ENCODE data around the gene WDR74. TPM values are rescaled to one million over a fixed set of nuclear protein-coding genes. Genes with fewer than 3 reads are reported as not detected.
A peak's percentile ranks its signal among the peaks of the same experiment; 100 is the strongest.

WDR74 gene
- polyA plus RNA-seq, 2 of the 4 experiments (the other 2 are of a cell fraction): 52.9 to 90.6 TPM

DNA sequence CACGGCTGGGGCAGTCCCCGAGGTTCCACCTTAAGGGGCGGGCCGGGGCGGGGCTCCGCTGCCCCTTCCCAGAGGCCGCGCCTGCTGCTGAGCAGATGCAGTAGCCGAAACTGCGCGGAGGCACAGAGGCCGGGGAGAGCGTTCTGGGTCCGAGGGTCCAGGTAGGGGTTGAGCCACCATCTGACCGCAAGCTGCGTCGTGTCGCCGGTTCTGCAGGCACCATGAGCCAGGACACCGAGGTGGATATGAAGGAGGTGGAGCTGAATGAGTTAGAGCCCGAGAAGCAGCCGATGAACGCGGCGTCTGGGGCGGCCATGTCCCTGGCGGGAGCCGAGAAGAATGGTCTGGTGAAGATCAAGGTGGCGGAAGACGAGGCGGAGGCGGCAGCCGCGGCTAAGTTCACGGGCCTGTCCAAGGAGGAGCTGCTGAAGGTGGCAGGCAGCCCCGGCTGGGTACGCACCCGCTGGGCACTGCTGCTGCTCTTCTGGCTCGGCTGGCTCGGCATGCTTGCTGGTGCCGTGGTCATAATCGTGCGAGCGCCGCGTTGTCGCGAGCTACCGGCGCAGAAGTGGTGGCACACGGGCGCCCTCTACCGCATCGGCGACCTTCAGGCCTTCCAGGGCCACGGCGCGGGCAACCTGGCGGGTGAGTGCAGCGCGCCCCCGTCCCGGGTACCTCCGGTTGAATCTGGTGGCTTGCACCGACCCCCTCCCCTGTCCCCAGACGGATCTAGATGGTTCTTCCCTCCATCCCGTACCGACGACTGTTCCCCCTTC is 41.6 kb upstream of the WDR74 start, which contains the start of gene SLC3A2:
Gene SLC3A2, plus strand, starts transcription at position 94 of the 776 bp plus-strand sequence. Its CDS starts 128 bp downstream, at position 222.
- FAIRE-seq: no peak
- 3% methylated on average over 38 of the region's 69 CpGs for WGBS (ENCODE audit: missing lambda C conversion rate)
- POLR2A ChIA-PET: interaction anchor here (0.5 to 3.2 kb wide), 17 partner anchors 9 to 791 kb away, joined by 3 to 48 read pairs (median 6); partner anchors contain the start of genes HNRNPUL2, POLR2G, STX5 and TEX54
- Histone ChIP-seq H3K4me2 (peak within 1 kb of the TSS; percentile 95), H3K4me3 (peak within 1 kb of the TSS; percentile 89), H3K4me1 (peaks cover 47% of the 10 kb centered on the region), H3K9me3 (no peaks in the 10 kb centered on the region), H3K27ac (peak within 1 kb of the TSS; percentile 97 to 100)
- TF ChIP-seq SMC3 (IDR thresholded peaks at IDR 0.05): peak; percentile 12; the same call in 1 of the 3 replicates
- TF ChIP-seq, protein P1, sequence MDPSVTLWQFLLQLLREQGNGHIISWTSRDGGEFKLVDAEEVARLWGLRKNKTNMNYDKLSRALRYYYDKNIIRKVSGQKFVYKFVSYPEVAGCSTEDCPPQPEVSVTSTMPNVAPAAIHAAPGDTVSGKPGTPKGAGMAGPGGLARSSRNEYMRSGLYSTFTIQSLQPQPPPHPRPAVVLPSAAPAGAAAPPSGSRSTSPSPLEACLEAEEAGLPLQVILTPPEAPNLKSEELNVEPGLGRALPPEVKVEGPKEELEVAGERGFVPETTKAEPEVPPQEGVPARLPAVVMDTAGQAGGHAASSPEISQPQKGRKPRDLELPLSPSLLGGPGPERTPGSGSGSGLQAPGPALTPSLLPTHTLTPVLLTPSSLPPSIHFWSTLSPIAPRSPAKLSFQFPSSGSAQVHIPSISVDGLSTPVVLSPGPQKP (IDR thresholded peaks at IDR 0.05; ENCODE audit: low read depth, low read length): no peak
- TF ChIP-seq ESRRA (IDR thresholded peaks at IDR 0.05; ENCODE audit: borderline replicate concordance, low read length): no peak
- TF ChIP-seq GATA3 (IDR thresholded peaks at IDR 0.05; ENCODE audit: borderline replicate concordance): no peak
- TF ChIP-seq TFCP2L1 (CRISPR knock-in tag; IDR thresholded peaks at IDR 0.05): 0 out of 2 replicates have a peak, but pooled peaks have one; percentile 13
- 0 out of 2 replicates have a peak, but pooled peaks have one; percentile 6 for TF ChIP-seq RFX5 (IDR thresholded peaks at IDR 0.05)
- TF ChIP-seq, protein P2, sequence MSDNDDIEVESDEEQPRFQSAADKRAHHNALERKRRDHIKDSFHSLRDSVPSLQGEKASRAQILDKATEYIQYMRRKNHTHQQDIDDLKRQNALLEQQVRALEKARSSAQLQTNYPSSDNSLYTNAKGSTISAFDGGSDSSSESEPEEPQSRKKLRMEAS (IDR thresholded peaks at IDR 0.05): peak; percentile 92
- TF ChIP-seq MYC (IDR thresholded peaks at IDR 0.05; ENCODE audit: borderline replicate concordance, low read length): peak; percentile 82
- peak; percentile 66; the same call in 1 of the 2 replicates for TF ChIP-seq PHF8 (IDR thresholded peaks at IDR 0.05; ENCODE audit: borderline replicate concordance, low read depth)
- TF ChIP-seq POLR2A (IDR thresholded peaks at IDR 0.05; ENCODE audit: low read length): peak; percentile 99
- TF ChIP-seq ZNF302 (CRISPR knock-in tag; IDR thresholded peaks at IDR 0.05): no peak
- no peak for TF ChIP-seq NR3C1 (IDR thresholded peaks at IDR 0.05)
- peak; percentile 53; the same call in 1 of the 2 replicates for TF ChIP-seq KDM5A (IDR thresholded peaks at IDR 0.05)
- TF ChIP-seq BCL3 (IDR thresholded peaks at IDR 0.05): peak; percentile 98
- peak; percentile 22; the same call in 1 of the 2 replicates for TF ChIP-seq RNF2 (IDR thresholded peaks at IDR 0.05; ENCODE audit: borderline replicate concordance, low read depth)
- TF ChIP-seq, protein P3, sequence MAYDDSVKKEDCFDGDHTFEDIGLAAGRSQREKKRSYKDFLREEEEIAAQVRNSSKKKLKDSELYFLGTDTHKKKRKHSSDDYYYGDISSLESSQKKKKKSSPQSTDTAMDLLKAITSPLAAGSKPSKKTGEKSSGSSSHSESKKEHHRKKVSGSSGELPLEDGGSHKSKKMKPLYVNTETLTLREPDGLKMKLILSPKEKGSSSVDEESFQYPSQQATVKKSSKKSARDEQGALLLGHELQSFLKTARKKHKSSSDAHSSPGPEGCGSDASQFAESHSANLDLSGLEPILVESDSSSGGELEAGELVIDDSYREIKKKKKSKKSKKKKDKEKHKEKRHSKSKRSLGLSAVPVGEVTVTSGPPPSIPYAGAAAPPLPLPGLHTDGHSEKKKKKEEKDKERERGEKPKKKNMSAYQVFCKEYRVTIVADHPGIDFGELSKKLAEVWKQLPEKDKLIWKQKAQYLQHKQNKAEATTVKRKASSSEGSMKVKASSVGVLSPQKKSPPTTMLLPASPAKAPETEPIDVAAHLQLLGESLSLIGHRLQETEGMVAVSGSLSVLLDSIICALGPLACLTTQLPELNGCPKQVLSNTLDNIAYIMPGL (CRISPR knock-in tag; IDR thresholded peaks at IDR 0.05; ENCODE audit: borderline replicate concordance): no peak; the same call in 1 of the 2 replicates
- TF ChIP-seq FOXS1 (CRISPR knock-in tag; IDR thresholded peaks at IDR 0.05): no peak
- TF ChIP-seq TP53 (CRISPR knock-in tag; IDR thresholded peaks at IDR 0.05): peak; percentile 67
- no peak for TF ChIP-seq POLR2AphosphoS2 (conservative IDR thresholded peaks at IDR 0.05; ENCODE audit: low read length)
- peak; percentile 96 to 97 for TF ChIP-seq JUN (IDR thresholded peaks at IDR 0.05)
- 0 out of 2 replicates have a peak, but pooled peaks have one; percentile 52 for TF ChIP-seq EHF (CRISPR knock-in tag; IDR thresholded peaks at IDR 0.05)
- TF ChIP-seq CTCF (IDR thresholded peaks at IDR 0.05): peak; percentile 74
- peak; percentile 25 to 47; a peak in 4 of 5 replicates for TF ChIP-seq RAD21 (conservative IDR thresholded peaks at IDR 0.05 in 1 of 2, IDR thresholded peaks at IDR 0.05 in 1 of 2)
- TF ChIP-seq, protein P4, sequence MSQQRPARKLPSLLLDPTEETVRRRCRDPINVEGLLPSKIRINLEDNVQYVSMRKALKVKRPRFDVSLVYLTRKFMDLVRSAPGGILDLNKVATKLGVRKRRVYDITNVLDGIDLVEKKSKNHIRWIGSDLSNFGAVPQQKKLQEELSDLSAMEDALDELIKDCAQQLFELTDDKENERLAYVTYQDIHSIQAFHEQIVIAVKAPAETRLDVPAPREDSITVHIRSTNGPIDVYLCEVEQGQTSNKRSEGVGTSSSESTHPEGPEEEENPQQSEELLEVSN (IDR thresholded peaks at IDR 0.05; ENCODE audit: borderline replicate concordance, low read depth): peak; percentile 75
- TF ChIP-seq, protein P5, sequence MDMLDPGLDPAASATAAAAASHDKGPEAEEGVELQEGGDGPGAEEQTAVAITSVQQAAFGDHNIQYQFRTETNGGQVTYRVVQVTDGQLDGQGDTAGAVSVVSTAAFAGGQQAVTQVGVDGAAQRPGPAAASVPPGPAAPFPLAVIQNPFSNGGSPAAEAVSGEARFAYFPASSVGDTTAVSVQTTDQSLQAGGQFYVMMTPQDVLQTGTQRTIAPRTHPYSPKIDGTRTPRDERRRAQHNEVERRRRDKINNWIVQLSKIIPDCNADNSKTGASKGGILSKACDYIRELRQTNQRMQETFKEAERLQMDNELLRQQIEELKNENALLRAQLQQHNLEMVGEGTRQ (IDR thresholded peaks at IDR 0.05): no peak
- peak; percentile 85 to 94 for ATAC-seq
- DNase-seq (ENCODE audit: low read depth in 1 of 2, low spot score in 1 of 2): peak; percentile 86 to 88
- CTCF ChIA-PET: interaction anchor here (0.6 to 6.1 kb wide), 10 partner anchors 8 to 802 kb away, joined by 3 to 42 read pairs (median 4); no protein-coding TSS in a partner anchor
